Breast epithelium (tissue), 4 donors: ENCODE data around the gene GIN1. TPM values are rescaled to one million over a fixed set of nuclear protein-coding genes. Genes with fewer than 3 reads are reported as not detected.

Source experiments
- DNase-seq, 2 donors: peaks; one replicate each; pipeline ENCODE4 v3.0.0-alpha.2; 2019; ENCODE audit warnings: low spot score in 2 of 2
- H3K27ac ChIP-seq, 2 donors: fragments of 200-600 bp; sonication (generic) in 1 of 2; one replicate each; pipeline ENCODE4 v1.5.1; 2016 to 2019; ENCODE audit warnings: mild to moderate bottlenecking in 1 of 2
- H3K27me3 ChIP-seq, 2 donors: fragments of 200-600 bp; sonication (generic) in 1 of 2; one replicate each; pipeline versions ENCODE4 v1.5.1 to v1.6.0; 2017 to 2019; ENCODE audit warnings: control low read depth in 1 of 2, mild to moderate bottlenecking in 1 of 2
- H3K36me3 ChIP-seq: fragments of 200-600 bp; one replicate; pipeline ENCODE4 v1.5.1; 2019
- H3K4me1 ChIP-seq, 2 donors: fragments of 200-600 bp; sonication (generic); one replicate each; pipeline ENCODE4 v1.5.1; 2016 to 2019; ENCODE audit warnings: control low read depth in 1 of 2
- H3K4me3 ChIP-seq, 3 donors: fragments of 200-600 bp; sonication (generic); 1 replicate in 2 of 3; 2 replicates in 1 of 3; pipeline ENCODE4 v1.5.1; 2016 to 2019; ENCODE audit warnings: mild to moderate bottlenecking in 3 of 3, moderate library complexity in 2 of 3
- H3K9me3 ChIP-seq, 2 donors: fragments of 200-600 bp; sonication (generic) in 1 of 2; one replicate each; pipeline ENCODE4 v1.5.1; 2016 to 2019; ENCODE audit warnings: control low read depth in 1 of 2
- POLR2A ChIP-seq: fragments of 450-650 bp; IDR thresholded peaks from one replicate; pipeline ENCODE4 v1.6.1; 2016; ENCODE audit warnings: antibody characterized with exemption, mild to moderate bottlenecking, moderate library complexity
- POLR2AphosphoS5 ChIP-seq, 3 donors: sonication (generic); formaldehyde crosslinking; IDR thresholded peaks; one replicate each; pipeline ENCODE4 v1.6.1; 2017; ENCODE audit warnings: antibody characterized with exemption in 3 of 3
- intact Hi-C: fragments of 100-400 bp; cut with DNase I; formaldehyde crosslinking; loops from one replicate; pipeline ENCODE4 v1.15.1; 2023; ENCODE audit warnings: low total_unique reads
- total RNA-seq, 3 donors: library from RNA; depleted of rRNA; stranded (reverse); fragments of >200 nt; gene quantifications; one replicate each; pipeline ENCODE4 v1.1.0, GENCODE V29; 2016
- TF ChIP-seq, protein P1 (sequence below), 3 donors: fragments of 450-650 bp; IDR thresholded peaks; one replicate each; pipeline ENCODE4 v1.5.1; 2016 to 2017; ENCODE audit warnings: antibody characterized with exemption in 3 of 3, mild to moderate bottlenecking in 3 of 3, moderate library complexity in 3 of 3

Gene GIN1
- total RNA-seq, 3 donors from 2014 or later = 3.4 to 10.4 (median 4.9) TPM

DNA sequence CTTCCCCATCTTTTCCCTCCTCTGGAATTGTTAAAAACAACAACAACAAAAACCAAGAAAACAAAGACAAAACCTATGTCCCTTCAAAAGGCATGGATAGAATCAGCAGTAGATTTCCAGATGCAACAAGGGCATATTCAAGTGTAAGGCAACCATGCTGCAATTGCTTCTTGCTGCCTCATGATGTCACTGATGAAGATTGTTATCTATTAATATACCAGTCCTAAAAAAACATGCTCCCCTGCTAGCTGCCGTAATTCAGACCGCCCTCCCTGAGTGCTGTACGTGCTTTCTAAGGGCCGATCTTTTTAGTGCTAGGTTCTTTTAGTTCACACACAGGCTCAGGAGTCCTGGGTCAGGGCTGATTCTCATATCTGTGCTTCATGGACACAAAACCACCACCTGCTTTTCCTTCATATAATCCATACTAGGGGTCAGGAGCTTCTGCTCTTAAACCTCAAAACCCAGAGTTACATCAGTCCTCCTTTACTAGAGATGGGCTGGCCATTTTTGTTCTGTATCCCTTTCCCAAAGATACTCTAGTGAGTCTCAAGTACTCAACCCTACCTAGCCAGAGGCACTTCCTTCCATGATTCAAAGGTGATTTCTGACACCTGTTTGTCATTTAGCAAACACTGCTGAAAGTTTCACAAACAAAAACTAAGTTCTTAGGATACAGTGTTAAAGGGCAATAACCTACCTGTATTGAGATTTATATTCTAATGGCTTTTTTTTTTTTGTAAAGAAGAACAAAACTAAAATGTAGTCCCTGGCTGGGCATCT lies 82.1 kb downstream of the GIN1 start:
- DNase-seq = no peak
- no peaks in the 10 kb centered on the region for H3K36me3 ChIP-seq
- no peaks in the 10 kb centered on the region for H3K27me3 ChIP-seq
- no peak overlapping the region for H3K4me3 ChIP-seq
- H3K4me1 ChIP-seq = no peaks in the 10 kb centered on the region
- TF ChIP-seq POLR2A (no peak), POLR2AphosphoS5 (IDR thresholded peaks at IDR 0.05) (no peak)
- TF ChIP-seq, protein P1, sequence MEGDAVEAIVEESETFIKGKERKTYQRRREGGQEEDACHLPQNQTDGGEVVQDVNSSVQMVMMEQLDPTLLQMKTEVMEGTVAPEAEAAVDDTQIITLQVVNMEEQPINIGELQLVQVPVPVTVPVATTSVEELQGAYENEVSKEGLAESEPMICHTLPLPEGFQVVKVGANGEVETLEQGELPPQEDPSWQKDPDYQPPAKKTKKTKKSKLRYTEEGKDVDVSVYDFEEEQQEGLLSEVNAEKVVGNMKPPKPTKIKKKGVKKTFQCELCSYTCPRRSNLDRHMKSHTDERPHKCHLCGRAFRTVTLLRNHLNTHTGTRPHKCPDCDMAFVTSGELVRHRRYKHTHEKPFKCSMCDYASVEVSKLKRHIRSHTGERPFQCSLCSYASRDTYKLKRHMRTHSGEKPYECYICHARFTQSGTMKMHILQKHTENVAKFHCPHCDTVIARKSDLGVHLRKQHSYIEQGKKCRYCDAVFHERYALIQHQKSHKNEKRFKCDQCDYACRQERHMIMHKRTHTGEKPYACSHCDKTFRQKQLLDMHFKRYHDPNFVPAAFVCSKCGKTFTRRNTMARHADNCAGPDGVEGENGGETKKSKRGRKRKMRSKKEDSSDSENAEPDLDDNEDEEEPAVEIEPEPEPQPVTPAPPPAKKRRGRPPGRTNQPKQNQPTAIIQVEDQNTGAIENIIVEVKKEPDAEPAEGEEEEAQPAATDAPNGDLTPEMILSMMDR (IDR thresholded peaks at IDR 0.05) = no peak
- intact Hi-C loops = no loop called here
- peaks cover 0 to 13% of the 10 kb centered on the region in 2 donors for H3K9me3 ChIP-seq
- no peak overlapping the region for H3K27ac ChIP-seq

DNA sequence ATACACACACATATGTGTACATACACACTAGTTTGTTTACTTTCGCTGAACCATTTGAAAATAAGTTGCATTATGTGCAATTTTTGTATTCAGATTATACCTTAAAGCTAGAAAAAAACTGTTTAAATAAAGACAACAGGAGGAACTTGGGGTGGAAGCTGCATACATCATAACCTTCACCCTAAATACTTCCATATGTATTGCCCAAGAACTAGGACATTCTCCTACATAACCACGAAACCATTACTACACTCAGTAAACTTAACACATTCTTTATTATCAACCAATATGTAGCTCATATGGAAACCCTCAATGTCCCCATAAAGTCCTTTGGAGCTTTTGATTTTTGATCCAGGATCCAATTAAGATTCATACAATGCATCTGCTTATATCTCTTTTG lies 83.3 kb downstream of the GIN1 start:
- TF ChIP-seq POLR2A (no peak), POLR2AphosphoS5 (IDR thresholded peaks at IDR 0.05) (no peak)
- TF ChIP-seq, protein P1 (IDR thresholded peaks at IDR 0.05) = no peak
- intact Hi-C loops = no loop called here
- Histone ChIP-seq H3K4me1 (no peaks in the 10 kb centered on the region), H3K27ac (no peak overlapping the region), H3K27me3 (no peaks in the 10 kb centered on the region), H3K4me3 (no peak overlapping the region), H3K9me3 (peaks cover 0 to 13% of the 10 kb centered on the region in 2 donors), H3K36me3 (no peaks in the 10 kb centered on the region)
- DNase-seq = no peak

Other genes starting within 250 kb of the GIN1 start
- gene PPIP5K2, start 163 bp upstream of the GIN1 start, total RNA-seq = 10 to 100 TPM; 42.7 to 69.1 (median 43.9) TPM
- gene MACIR, start 138.6 kb upstream of the GIN1 start, total RNA-seq = 10 to 100 TPM; 13.0 to 18.4 (median 13.4) TPM